BLaER1 treated with 17β-estradiol and CSF1 and Interleukin-3, amounts not matched to agents 10 nM and 100 nM (cell line): ENCODE measurements around the gene BLNK.

ENCODE experiments used
- H3K27ac ChIP-seq, 11 experiments: shearing (Covaris generic); formaldehyde crosslinking; 2 replicates each; pipeline ENCODE4 v1.8.1; 2022
- H3K27me3 ChIP-seq, 11 experiments: shearing (Covaris generic); formaldehyde crosslinking; 2 replicates each; pipeline ENCODE4 v1.8.1; 2022
- H3K36me3 ChIP-seq, 11 experiments: shearing (Covaris generic); formaldehyde crosslinking; 2 replicates each; pipeline ENCODE4 v1.8.1; 2022
- H3K4me1 ChIP-seq, 10 experiments: shearing (Covaris generic); formaldehyde crosslinking; 2 replicates each; pipeline ENCODE4 v1.8.1; 2022
- H3K4me2 ChIP-seq, 11 experiments: shearing (Covaris generic); formaldehyde crosslinking; 2 replicates each; pipeline ENCODE4 v1.8.1; 2022
- H3K4me3 ChIP-seq, 10 experiments: shearing (Covaris generic); formaldehyde crosslinking; 2 replicates each; pipeline ENCODE4 v1.8.1; 2022
- H3K9ac ChIP-seq, 11 experiments: shearing (Covaris generic); formaldehyde crosslinking; 2 replicates each; pipeline ENCODE4 v1.8.1; 2022
- H3K9me3 ChIP-seq, 11 experiments: shearing (Covaris generic); formaldehyde crosslinking; replicated peaks in 1 of 11; 2 replicates each; pipeline ENCODE4 v1.8.1; 2022
- H4K20me1 ChIP-seq, 11 experiments: shearing (Covaris generic); formaldehyde crosslinking; 2 replicates each; pipeline ENCODE4 v1.8.1; 2022
- Cebpa-rat ChIP-seq, 11 experiments: shearing (Covaris generic); IDR thresholded peaks; 2 replicates each; pipeline ENCODE4 v1.8.1; 2022

Gene BLNK

GRCh38 chr10:96252730-96253129, 18.6 kb downstream of the BLNK start:
- peaks cover 0 to 71% (median 4%) of the 10 kb centered on the region in 11 experiments; a peak in 13 of 22 replicates for H3K36me3 ChIP-seq
- no peak for TF ChIP-seq Cebpa-rat (IDR thresholded peaks at IDR 0.05)
- H3K9me3 ChIP-seq = peaks cover 1 to 6% (median 2%) of the 10 kb centered on the region in 11 experiments; a peak in 17 of 22 replicates
- H3K27me3 ChIP-seq = no peaks in the 10 kb centered on the region
- peaks cover 0 to 25% (median 0%) of the 10 kb centered on the region in 11 experiments; a peak in 2 of 22 replicates for H4K20me1 ChIP-seq
- no peak overlapping the region for H3K4me3 ChIP-seq
- peak overlapping the region in 9 of 11 experiments; percentile 3 to 61 (median 20); a peak in 10 of 22 replicates for H3K4me2 ChIP-seq
- peaks cover 23 to 48% (median 34%) of the 10 kb centered on the region in 10 experiments for H3K4me1 ChIP-seq
- H3K9ac ChIP-seq = no peak overlapping the region
- H3K27ac ChIP-seq = no peak overlapping the region

DNA sequence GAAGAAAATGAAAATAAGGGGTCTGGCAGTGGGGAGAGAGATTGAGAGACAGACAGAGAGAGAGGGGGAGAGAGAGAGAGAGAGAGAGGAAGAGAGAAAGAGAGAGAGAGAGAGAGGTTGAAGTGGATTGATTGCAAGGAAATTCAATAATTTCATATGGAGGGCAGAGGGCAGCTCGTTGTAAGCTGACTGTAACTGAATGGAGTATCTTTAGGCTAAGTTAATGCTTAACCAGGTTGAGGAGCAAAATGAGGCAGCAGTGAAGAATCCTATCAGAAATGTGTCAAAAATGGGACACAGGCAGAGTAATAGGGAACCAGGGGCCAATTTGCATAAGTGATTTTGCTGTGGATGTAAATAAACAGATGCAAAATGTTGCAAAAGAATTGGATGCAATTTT, 21.0 kb downstream of the BLNK start:
- peak overlapping the region in 1 of 11 experiments; percentile 19; a peak in 1 of 22 replicates for H3K27ac ChIP-seq
- H3K4me1 ChIP-seq = peaks cover 9 to 33% (median 13%) of the 10 kb centered on the region in 10 experiments; a peak in 18 of 20 replicates
- peaks cover 0 to 5% (median 0%) of the 10 kb centered on the region in 11 experiments; a peak in 1 of 22 replicates for H4K20me1 ChIP-seq
- no peak overlapping the region for H3K4me3 ChIP-seq
- H3K9me3 ChIP-seq = peaks cover 4 to 10% (median 8%) of the 10 kb centered on the region in 11 experiments; a peak in 19 of 22 replicates
- no peak overlapping the region for H3K9ac ChIP-seq
- H3K4me2 ChIP-seq = no peak overlapping the region
- H3K27me3 ChIP-seq = no peaks in the 10 kb centered on the region
- TF ChIP-seq Cebpa-rat (IDR thresholded peaks at IDR 0.05) = no peak
- H3K36me3 ChIP-seq = peaks cover 0 to 71% (median 14%) of the 10 kb centered on the region in 11 experiments; a peak in 16 of 22 replicates

DNA sequence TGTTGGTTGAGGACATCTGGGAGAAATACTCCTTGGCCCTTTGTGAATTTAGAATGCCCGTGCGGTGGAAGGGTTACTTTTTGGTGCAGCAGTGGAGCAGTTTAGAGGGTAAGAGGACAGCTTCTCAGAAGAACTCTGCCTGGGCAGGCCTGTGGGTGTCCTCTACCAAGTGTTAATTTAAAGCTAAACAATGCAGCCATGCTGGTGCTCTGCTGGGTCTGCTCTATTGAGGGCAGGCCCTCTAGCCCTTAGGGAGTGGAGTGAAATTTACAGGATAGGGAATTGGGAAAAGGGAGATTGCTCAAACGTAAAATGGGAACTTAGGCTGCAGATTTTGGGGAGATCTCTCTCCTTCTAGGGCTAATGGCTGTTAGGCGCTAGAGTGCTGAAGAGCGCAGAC, 22.1 kb downstream of the BLNK start:
- H3K9me3 ChIP-seq = peaks cover 4 to 10% (median 8%) of the 10 kb centered on the region in 11 experiments; a peak in 19 of 22 replicates
- peaks cover 0 to 61% (median 14%) of the 10 kb centered on the region in 11 experiments; a peak in 15 of 22 replicates for H3K36me3 ChIP-seq
- TF ChIP-seq Cebpa-rat (IDR thresholded peaks at IDR 0.05) = no peak
- H3K27me3 ChIP-seq = no peaks in the 10 kb centered on the region
- H3K9ac ChIP-seq = no peak overlapping the region
- H3K4me2 ChIP-seq = no peak overlapping the region
- H3K4me1 ChIP-seq = peaks cover 17 to 44% (median 21%) of the 10 kb centered on the region in 10 experiments
- H3K27ac ChIP-seq = peak overlapping the region in 2 of 11 experiments; percentile 19 to 35; a peak in 3 of 22 replicates
- H4K20me1 ChIP-seq = no peaks in the 10 kb centered on the region; a peak in 1 of 22 replicates
- no peak overlapping the region for H3K4me3 ChIP-seq

DNA sequence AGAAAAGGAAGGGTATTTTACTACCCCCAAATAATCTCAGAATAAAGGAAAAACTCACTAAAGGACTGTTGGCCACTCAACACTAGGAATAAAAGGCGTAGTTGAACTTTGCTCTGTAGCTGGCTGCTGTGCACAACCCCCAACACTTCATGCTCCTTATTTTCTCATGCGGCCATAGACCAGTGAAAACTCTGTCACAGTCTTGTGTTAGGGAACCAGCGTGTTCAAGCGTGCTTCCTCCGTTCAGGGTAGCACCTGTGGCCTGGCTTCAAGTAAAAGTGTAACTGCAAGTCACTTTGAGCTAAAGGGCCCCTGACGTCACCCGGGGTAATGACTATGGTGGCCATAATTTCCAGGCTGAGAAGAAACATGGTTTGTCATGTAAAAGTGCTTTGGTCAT, 27.0 kb downstream of the BLNK start:
- peaks cover 0 to 74% (median 15%) of the 10 kb centered on the region in 11 experiments; a peak in 16 of 22 replicates for H3K36me3 ChIP-seq
- peaks cover 17 to 65% (median 53%) of the 10 kb centered on the region in 10 experiments for H3K4me1 ChIP-seq
- peak overlapping the region; percentile 43 to 84 (median 64) for H3K4me2 ChIP-seq
- peak overlapping the region in 1 of 11 experiments; percentile 29; a peak in 2 of 22 replicates for H3K9ac ChIP-seq
- TF ChIP-seq Cebpa-rat (IDR thresholded peaks at IDR 0.05) = no peak
- H3K9me3 ChIP-seq = peaks cover 4 to 10% (median 8%) of the 10 kb centered on the region in 11 experiments; a peak in 19 of 22 replicates
- H3K4me3 ChIP-seq = no peak overlapping the region
- no peaks in the 10 kb centered on the region; a peak in 1 of 22 replicates for H4K20me1 ChIP-seq
- H3K27me3 ChIP-seq = no peaks in the 10 kb centered on the region
- peak overlapping the region in 4 of 11 experiments; percentile 18 to 56 (median 50); a peak in 6 of 22 replicates for H3K27ac ChIP-seq

DNA sequence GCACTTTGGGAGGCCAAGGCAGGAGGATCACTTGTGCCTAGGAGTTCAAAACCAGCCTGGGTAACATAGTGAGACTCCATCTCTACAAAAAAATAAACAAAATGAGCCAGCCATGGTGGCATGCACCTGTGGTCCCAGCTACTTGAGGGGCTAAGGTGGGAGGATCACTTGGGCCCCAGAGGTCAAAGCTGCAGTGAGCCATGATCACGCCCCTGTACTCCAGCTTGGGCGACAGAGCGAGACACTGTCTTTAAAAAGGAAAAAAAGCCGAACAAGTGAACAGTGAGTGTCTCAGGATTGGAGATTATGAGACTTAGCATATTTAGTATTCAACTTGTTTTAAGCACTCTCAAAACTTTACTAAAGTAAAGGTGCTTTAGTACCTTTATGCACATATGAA, 28.1 kb downstream of the BLNK start:
- Histone ChIP-seq H3K4me1 (peaks cover 28 to 73% (median 64%) of the 10 kb centered on the region in 10 experiments), H3K4me2 (peak overlapping the region in 9 of 11 experiments; percentile 9 to 92 (median 88); a peak in 14 of 22 replicates), H3K9ac (no peak overlapping the region; a peak in 1 of 22 replicates), H3K9me3 (peaks cover 4 to 10% (median 8%) of the 10 kb centered on the region in 11 experiments; a peak in 19 of 22 replicates), H3K27ac (peak overlapping the region in 3 of 11 experiments; percentile 16 to 26 (median 24); a peak in 5 of 22 replicates), H4K20me1 (no peaks in the 10 kb centered on the region; a peak in 1 of 22 replicates), H3K36me3 (peaks cover 0 to 67% (median 15%) of the 10 kb centered on the region in 11 experiments; a peak in 16 of 22 replicates), H3K27me3 (no peaks in the 10 kb centered on the region), H3K4me3 (no peak overlapping the region)
- TF ChIP-seq Cebpa-rat (IDR thresholded peaks at IDR 0.05) = no peak

DNA sequence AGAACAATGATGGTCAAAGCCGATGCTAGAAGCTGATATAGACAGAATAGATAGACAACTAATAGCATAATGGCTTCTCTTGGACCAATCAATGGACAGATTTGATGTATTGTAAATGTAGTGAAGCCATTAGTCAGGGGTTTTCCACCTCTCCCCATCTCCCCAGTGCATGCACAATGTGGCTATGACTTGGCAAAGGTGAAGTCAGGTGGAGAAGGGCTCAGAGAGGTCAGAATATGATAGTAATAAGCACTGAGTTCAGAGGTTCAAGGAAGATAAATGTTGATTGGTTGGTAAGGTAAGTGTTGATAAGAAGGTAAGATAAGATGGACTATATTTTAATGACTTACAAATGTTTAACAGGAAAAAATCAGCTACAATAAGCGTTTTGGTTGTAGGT, 28.5 kb downstream of the BLNK start:
- no peak overlapping the region for H3K4me3 ChIP-seq
- H3K4me2 ChIP-seq = peak overlapping the region in 7 of 11 experiments; percentile 8 to 92 (median 91); a peak in 13 of 22 replicates
- no peaks in the 10 kb centered on the region; a peak in 1 of 22 replicates for H4K20me1 ChIP-seq
- TF ChIP-seq Cebpa-rat (IDR thresholded peaks at IDR 0.05) = no peak
- peaks cover 0 to 64% (median 15%) of the 10 kb centered on the region in 11 experiments; a peak in 16 of 22 replicates for H3K36me3 ChIP-seq
- no peak overlapping the region for H3K9ac ChIP-seq
- H3K27ac ChIP-seq = peak overlapping the region in 3 of 11 experiments; percentile 16 to 26 (median 24); a peak in 3 of 22 replicates
- H3K27me3 ChIP-seq = no peaks in the 10 kb centered on the region
- peaks cover 4 to 9% (median 6%) of the 10 kb centered on the region in 11 experiments; a peak in 19 of 22 replicates for H3K9me3 ChIP-seq
- H3K4me1 ChIP-seq = peaks cover 33 to 78% (median 68%) of the 10 kb centered on the region in 10 experiments

GRCh38 chr10:96238646-96239623, 32.4 kb downstream of the BLNK start:
- no peak for TF ChIP-seq Cebpa-rat (IDR thresholded peaks at IDR 0.05)
- no peaks in the 10 kb centered on the region; a peak in 1 of 22 replicates for H4K20me1 ChIP-seq
- H3K4me2 ChIP-seq = peak overlapping the region; percentile 50 to 92 (median 88)
- peaks cover 54 to 100% (median 95%) of the 10 kb centered on the region in 10 experiments for H3K4me1 ChIP-seq
- H3K4me3 ChIP-seq = peak overlapping the region in 5 of 10 experiments; percentile 4 to 31 (median 25); a peak in 2 of 20 replicates
- H3K9ac ChIP-seq = peak overlapping the region in 6 of 11 experiments; percentile 35 to 70 (median 47); a peak in 8 of 22 replicates
- no peaks in the 10 kb centered on the region for H3K27me3 ChIP-seq
- H3K9me3 ChIP-seq = no peaks in the 10 kb centered on the region
- H3K36me3 ChIP-seq = peaks cover 0 to 65% (median 4%) of the 10 kb centered on the region in 11 experiments; a peak in 10 of 22 replicates
- peak overlapping the region in 7 of 11 experiments; percentile 51 to 84 (median 70); a peak in 13 of 22 replicates for H3K27ac ChIP-seq

GRCh38 chr10:96236876-96237275, 34.5 kb downstream of the BLNK start:
- H4K20me1 ChIP-seq = no peaks in the 10 kb centered on the region
- H3K4me1 ChIP-seq = peaks cover 54 to 100% (median 100%) of the 10 kb centered on the region in 10 experiments
- peak overlapping the region in 5 of 11 experiments; percentile 36 to 71 (median 63); a peak in 8 of 22 replicates for H3K9ac ChIP-seq
- peak overlapping the region in 8 of 11 experiments; percentile 19 to 84 (median 71); a peak in 14 of 22 replicates for H3K27ac ChIP-seq
- H3K36me3 ChIP-seq = peaks cover 0 to 67% (median 0%) of the 10 kb centered on the region in 11 experiments; a peak in 7 of 22 replicates
- 0 out of 20 replicates have a peak overlapping the region, but pooled peaks of 1 of the 10 experiments have one; percentile 34 for H3K4me3 ChIP-seq
- TF ChIP-seq Cebpa-rat (IDR thresholded peaks at IDR 0.05) = no peak
- no peaks in the 10 kb centered on the region for H3K9me3 ChIP-seq
- H3K27me3 ChIP-seq = no peaks in the 10 kb centered on the region
- peak overlapping the region; percentile 78 to 92 (median 88) for H3K4me2 ChIP-seq
